ENCODE data around the gene PRKCA.

DNA sequence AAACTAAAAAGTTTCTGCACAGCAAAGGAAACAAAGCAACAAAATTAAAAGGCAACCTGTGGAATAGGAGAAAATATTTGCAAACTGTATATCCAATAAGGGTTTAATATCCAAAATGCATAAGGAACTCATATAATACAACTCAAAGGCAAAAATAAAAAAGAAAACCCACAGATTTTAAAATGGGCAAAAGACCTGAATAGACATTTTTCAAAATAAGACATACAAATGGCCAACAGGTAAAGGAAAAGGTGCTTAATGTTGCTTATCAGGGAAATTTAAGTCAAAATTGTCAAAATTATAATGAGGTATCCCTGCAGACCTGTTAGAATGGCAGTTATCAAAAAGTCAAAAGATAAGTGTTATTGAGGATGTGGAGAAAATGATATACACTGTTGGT, 399.0 kb downstream of the PRKCA start:
- TF ChIP-seq, protein P1, sequence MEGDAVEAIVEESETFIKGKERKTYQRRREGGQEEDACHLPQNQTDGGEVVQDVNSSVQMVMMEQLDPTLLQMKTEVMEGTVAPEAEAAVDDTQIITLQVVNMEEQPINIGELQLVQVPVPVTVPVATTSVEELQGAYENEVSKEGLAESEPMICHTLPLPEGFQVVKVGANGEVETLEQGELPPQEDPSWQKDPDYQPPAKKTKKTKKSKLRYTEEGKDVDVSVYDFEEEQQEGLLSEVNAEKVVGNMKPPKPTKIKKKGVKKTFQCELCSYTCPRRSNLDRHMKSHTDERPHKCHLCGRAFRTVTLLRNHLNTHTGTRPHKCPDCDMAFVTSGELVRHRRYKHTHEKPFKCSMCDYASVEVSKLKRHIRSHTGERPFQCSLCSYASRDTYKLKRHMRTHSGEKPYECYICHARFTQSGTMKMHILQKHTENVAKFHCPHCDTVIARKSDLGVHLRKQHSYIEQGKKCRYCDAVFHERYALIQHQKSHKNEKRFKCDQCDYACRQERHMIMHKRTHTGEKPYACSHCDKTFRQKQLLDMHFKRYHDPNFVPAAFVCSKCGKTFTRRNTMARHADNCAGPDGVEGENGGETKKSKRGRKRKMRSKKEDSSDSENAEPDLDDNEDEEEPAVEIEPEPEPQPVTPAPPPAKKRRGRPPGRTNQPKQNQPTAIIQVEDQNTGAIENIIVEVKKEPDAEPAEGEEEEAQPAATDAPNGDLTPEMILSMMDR (IDR thresholded peaks at IDR 0.05), result no peak
- no peak for TF ChIP-seq POLR2A (IDR thresholded peaks at IDR 0.05)

All from ovary (tissue), 3 donors.